K562 (cell line): ENCODE results near the gene IPO9. TPM values are rescaled to one million over a fixed set of nuclear protein-coding genes. Genes with fewer than 3 reads are reported as not detected.

Experiments
- BACH1 ChIP-seq: fragments of 200-800 bp; sonication (Bioruptor generic); IDR thresholded peaks from 2 replicates; pipeline ENCODE4 v1.6.1; 2016; ENCODE audit warnings: missing genetic modification characterization, missing compliant biosample characterization
- BRD4 ChIP-seq: fragments of 200-600 bp; sonication (generic); IDR thresholded peaks from 2 replicates; pipeline ENCODE4 v1.6.1; 2017; ENCODE audit warnings: inconsistent platforms
- CBFB ChIP-seq: sonication (generic); formaldehyde crosslinking; IDR thresholded peaks from 2 replicates; pipeline ENCODE4 v1.4.0; 2020; ENCODE audit warnings: mild to moderate bottlenecking, missing genetic modification reagents
- CLOCK ChIP-seq: fragments of 250-450 bp; sonication (Bioruptor Pico); IDR thresholded peaks from 2 replicates; pipeline ENCODE4 v1.4.0; 2020; ENCODE audit warnings: mild to moderate bottlenecking, moderate library complexity, borderline replicate concordance
- DPF2 ChIP-seq: fragments of 450-650 bp; IDR thresholded peaks from 2 replicates; pipeline ENCODE4 v1.6.1; 2016
- HBP1 ChIP-seq: fragments of 450-650 bp; formaldehyde crosslinking; IDR thresholded peaks from 2 replicates; pipeline ENCODE4 v1.4.0; 2022; ENCODE audit warnings: missing genetic modification characterization
- HSF4 ChIP-seq: fragments of 250-450 bp; sonication (Bioruptor Pico); IDR thresholded peaks from 2 replicates; pipeline ENCODE4 v2.1.2; 2022; ENCODE audit warnings: mild to moderate bottlenecking, moderate library complexity, borderline replicate concordance
- LEF1 ChIP-seq: fragments of 450-650 bp; IDR thresholded peaks from 2 replicates; pipeline ENCODE4 v1.6.1; 2016; ENCODE audit warnings: mild to moderate bottlenecking
- MEF2D ChIP-seq: conservative IDR thresholded peaks from 2 replicates; pipeline ENCODE4 v1.6.1; 2016; ENCODE audit warnings: low read depth, missing genetic modification characterization, missing compliant biosample characterization
- MTA1 ChIP-seq: fragments of 450-650 bp; IDR thresholded peaks from 2 replicates; pipeline ENCODE4 v1.6.1; 2017; ENCODE audit warnings: borderline replicate concordance
- PKNOX1 ChIP-seq: fragments of 450-650 bp; IDR thresholded peaks from 2 replicates; pipeline ENCODE4 v1.6.1; 2016
- SOX6 ChIP-seq: fragments of 450-650 bp; IDR thresholded peaks from 2 replicates; pipeline ENCODE4 v1.6.1; 2014; ENCODE audit warnings: mild to moderate bottlenecking
- SREBF2 ChIP-seq: sonication (generic); formaldehyde crosslinking; IDR thresholded peaks from 2 replicates; pipeline ENCODE4 v1.4.0; 2020; ENCODE audit warnings: mild to moderate bottlenecking, missing genetic modification reagents
- SRF ChIP-seq, 2 experiments: fragments of 250-450, 450-650 bp in 1 of 2; sonication (Bioruptor Pico) in 1 of 2; sonication (generic) in 1 of 2; formaldehyde crosslinking; IDR thresholded peaks; 2 replicates each; pipeline versions ENCODE4 v1.5.0 to v1.5.1; 2020 to 2022; ENCODE audit warnings: mild to moderate bottlenecking in 1 of 2, missing genetic modification reagents in 1 of 2
- STAT5A ChIP-seq: IDR thresholded peaks from 2 replicates; pipeline ENCODE4 v1.6.1; 2012; ENCODE audit warnings: low read length, inconsistent platforms, borderline replicate concordance
- STAT6 ChIP-seq: sonication (generic); formaldehyde crosslinking; IDR thresholded peaks from 2 replicates; pipeline ENCODE4 v1.8.1; 2023; ENCODE audit warnings: mild to moderate bottlenecking, missing genetic modification reagents
- TCF3 ChIP-seq: sonication (generic); formaldehyde crosslinking; IDR thresholded peaks from 2 replicates; pipeline ENCODE4 v1.4.0; 2020; ENCODE audit warnings: mild to moderate bottlenecking, missing genetic modification reagents
- ZNF175 ChIP-seq: fragments of 200-800 bp; sonication (Bioruptor generic); IDR thresholded peaks from 2 replicates; pipeline ENCODE4 v1.6.1; 2016; ENCODE audit warnings: low read depth, mild to moderate bottlenecking, missing genetic modification characterization, missing compliant biosample characterization
- polyA plus RNA-seq, 8 experiments: library from polyadenylated mRNA; depleted of rRNA in 4 of 8; stranded (reverse) in 5 of 8; unstranded in 3 of 8; fragments of >200 nt; fragmentation: Nextera tagmentation in 2 of 8; fragmentation: Illumina TruSeq in 1 of 8; extraction: Ambion mirVana in 2 of 8; extraction: Trizol in 1 of 8; gene quantifications; 2 replicates each; pipeline versions ENCODE4 v1.2.1 to v1.2.3, GENCODE V29; 2011 to 2014; ENCODE audit warnings: inconsistent platforms in 1 of 8, missing spikeins in 1 of 8
- total RNA-seq, 7 experiments: library from RNA; depleted of rRNA in 6 of 7; stranded (reverse); fragments of >200 nt in 6 of 7; fragmentation: Illumina TruSeq in 2 of 7; extraction: Trizol in 2 of 7; gene quantifications; 2 replicates each; pipeline versions ENCODE4 v1.2.1 to v1.2.3, GENCODE V29; 2011 to 2021; ENCODE audit warnings: low replicate concordance in 1 of 7

IPO9 gene
- total and polyA plus RNA-seq, 9 of the 15 experiments (the other 6 are each of a cell fraction or from before 2014, with no cell fraction given), result 27.9 to 78.6 (median 43.9) TPM

- TF ChIP-seq HBP1 (no peak), HSF4 (no peak), STAT6 (CRISPR knock-in tag) (no peak), LEF1 (peak; percentile 73), BRD4 (no peak), BACH1 (no peak), MTA1 (peak; percentile 76; the same call in 1 of the 2 replicates), SRF (CRISPR knock-in tag; IDR thresholded peaks at IDR 0.05) (peak in 1 of 2 experiments; percentile 95; a peak in 2 of 4 replicates), TCF3 (CRISPR knock-in tag) (0 out of 2 replicates have a peak, but pooled peaks have one; percentile 21), SOX6 (peak; percentile 46; the same call in 1 of the 2 replicates), ZNF175 (CRISPR knock-in tag) (0 out of 2 replicates have a peak, but pooled peaks have one; percentile 47), SREBF2 (CRISPR knock-in tag) (no peak), PKNOX1 (peak; percentile 94), MEF2D (tag) (0 out of 2 replicates have a peak, but pooled peaks have one; percentile 17), CBFB (CRISPR knock-in tag) (no peak), STAT5A (no peak), DPF2 (no peak), CLOCK (CRISPR knock-in tag) (no peak)
Observed at GRCh38 chr1:201925301-201925567, 96.3 kb downstream of the IPO9 start (continued).
